Measurements from ENCODE around the gene PYURF. TPM values are rescaled to one million over a fixed set of nuclear protein-coding genes. Genes with fewer than 3 reads are reported as not detected.
"Not testable (repeated sequence)": the region's sequence is repeated elsewhere in the genome, so short reads cannot be mapped to it uniquely, and the experiment has no call there.

PYURF gene, protein sequence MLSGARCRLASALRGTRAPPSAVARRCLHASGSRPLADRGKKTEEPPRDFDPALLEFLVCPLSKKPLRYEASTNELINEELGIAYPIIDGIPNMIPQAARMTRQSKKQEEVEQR
- total RNA-seq, result 56.1 to 58.9 TPM (median 57.6 TPM) in 3 replicates

DNA sequence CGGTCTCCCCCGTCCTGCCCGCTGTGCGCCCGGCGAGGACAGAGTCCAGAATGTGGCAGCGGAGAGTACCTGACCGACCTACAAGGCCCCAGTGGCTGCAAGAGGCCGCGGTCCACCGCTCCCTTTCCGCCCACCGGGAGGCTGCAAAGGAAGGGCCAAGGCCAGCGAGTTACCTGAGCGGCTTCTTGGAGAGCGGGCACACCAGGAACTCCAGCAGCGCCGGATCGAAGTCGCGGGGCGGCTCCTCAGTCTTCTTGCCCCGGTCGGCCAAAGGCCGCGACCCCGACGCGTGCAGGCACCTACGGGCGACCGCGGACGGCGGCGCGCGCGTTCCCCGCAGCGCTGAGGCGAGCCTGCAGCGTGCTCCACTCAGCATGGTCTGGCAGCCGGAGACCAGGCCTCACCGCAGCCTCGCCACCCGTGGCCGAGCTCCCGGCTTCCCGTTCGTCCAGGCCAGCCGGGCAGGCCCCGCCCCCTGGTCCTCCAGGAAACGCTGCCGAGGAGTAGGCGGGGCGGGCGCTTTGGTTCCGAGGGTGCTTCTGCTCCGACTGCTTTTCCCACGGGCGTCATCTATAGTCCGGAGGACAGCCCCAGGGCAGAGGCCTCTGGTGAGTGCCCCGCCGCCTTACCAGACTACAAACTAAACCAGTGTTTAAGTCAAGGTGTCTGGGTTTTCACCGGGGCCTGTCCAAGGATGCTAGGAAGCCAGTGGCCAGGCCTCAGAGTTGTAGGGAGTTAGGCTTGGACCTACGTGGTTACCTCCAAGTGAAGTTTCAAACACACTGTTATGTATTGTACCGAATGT is at the start of gene PYURF:
TSS of gene PYURF (minus strand) at position 452 of the 805 bp plus-strand sequence. CDS start at position 376, 76 bp downstream.
- H3K36me3 Mint-ChIP-seq, result no peaks in the 10 kb centered on the region
- H3K9me3 Mint-ChIP-seq, result no peaks in the 10 kb centered on the region
- H3K27me3 Mint-ChIP-seq (ENCODE audit: low read depth), result no peaks in the 10 kb centered on the region
- peak within 1 kb of the TSS; percentile 91 for H3K4me3 Mint-ChIP-seq
- peak within 1 kb of the TSS; percentile 95 for H3K27ac Mint-ChIP-seq
- DNase-seq (ENCODE audit: low spot score in 2 of 2, unreplicated experiment in 2 of 2), result peak; percentile 84 to 90
- H3K4me1 Mint-ChIP-seq, result peaks cover 29% of the 10 kb centered on the region
- no peak for TF ChIP-seq CTCF (IDR thresholded peaks at IDR 0.05; ENCODE audit: unreplicated experiment)

DNA sequence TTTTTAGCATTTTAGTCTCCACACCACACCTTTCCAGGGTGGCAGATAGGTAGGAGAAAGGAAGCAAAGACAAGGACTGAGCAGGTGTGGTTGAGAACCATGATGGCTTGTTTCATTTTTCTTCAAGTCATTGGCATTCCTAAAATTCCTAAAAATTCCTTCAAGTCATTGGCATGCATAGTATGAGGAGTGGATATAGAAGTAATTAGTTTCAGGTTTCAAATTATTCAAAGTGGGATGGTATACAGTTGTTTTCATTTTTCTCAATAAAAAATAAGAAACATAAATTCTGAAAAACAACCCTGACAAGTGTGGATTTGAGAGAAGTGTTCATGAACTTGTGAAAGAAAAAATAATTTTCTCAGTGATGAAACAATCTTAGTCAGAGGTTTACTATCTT is 46.4 kb upstream of the PYURF start:
- Mint-ChIP-seq H3K9me3 (peaks cover 13% of the 10 kb centered on the region), H3K4me1 (peaks cover 19% of the 10 kb centered on the region), H3K27me3 (ENCODE audit: low read depth) (no peaks in the 10 kb centered on the region), H3K27ac (peak overlapping the region; percentile 50), H3K4me3 (no peak overlapping the region), H3K36me3 (no peaks in the 10 kb centered on the region)
- DNase-seq (ENCODE audit: low spot score in 2 of 2, unreplicated experiment in 2 of 2), result no peak
- TF ChIP-seq CTCF (IDR thresholded peaks at IDR 0.05; ENCODE audit: unreplicated experiment), result no peak

DNA sequence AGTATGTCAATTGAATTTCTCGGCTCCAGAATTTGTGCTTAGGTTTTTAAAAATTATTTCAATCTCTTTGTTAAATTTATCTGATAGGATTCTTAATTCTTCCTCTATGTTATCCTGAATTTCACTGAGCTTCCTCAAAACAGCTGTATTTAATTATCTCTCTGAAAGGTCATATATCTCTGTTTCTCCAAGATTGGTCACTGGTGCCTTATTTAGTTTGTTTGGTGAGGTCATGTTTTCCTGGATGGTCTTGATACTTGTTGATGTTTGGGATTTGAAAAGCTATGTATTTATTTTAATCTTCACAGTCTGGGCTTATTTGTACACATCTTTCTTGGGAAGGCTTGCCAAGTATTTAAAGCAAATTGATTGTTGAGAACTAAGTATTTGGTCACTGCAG is 44.0 kb upstream of the PYURF start:
- no peak for DNase-seq (ENCODE audit: low spot score in 2 of 2, unreplicated experiment in 2 of 2)
- peaks cover 7% of the 10 kb centered on the region for H3K4me1 Mint-ChIP-seq
- H3K27ac Mint-ChIP-seq, result peak overlapping the region; percentile 1
- TF ChIP-seq CTCF (IDR thresholded peaks at IDR 0.05; ENCODE audit: unreplicated experiment), result no peak
- H3K4me3 Mint-ChIP-seq, result no peak overlapping the region
- H3K27me3 Mint-ChIP-seq (ENCODE audit: low read depth), result no peaks in the 10 kb centered on the region
- no peaks in the 10 kb centered on the region for H3K36me3 Mint-ChIP-seq
- peaks cover 22% of the 10 kb centered on the region for H3K9me3 Mint-ChIP-seq

DNA sequence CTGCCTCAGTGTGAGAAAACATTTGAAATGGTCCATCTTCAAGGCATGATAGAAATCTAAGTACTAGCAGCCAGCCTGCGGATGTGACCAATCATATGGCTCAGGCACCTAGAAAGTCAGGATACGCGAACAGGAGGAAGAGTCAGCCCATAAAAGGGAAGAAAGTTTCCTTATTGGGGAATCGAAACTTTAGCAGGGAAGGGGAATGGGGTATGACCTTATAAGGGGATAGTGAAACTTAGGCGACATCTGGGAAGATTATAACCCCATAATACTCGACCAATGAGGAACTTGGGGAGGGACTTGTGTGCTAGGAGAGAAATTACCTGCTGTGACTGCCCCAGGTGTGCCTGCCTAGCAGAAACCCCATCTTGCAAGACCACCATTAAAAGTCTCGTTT is 26.2 kb upstream of the PYURF start:
- no peak for DNase-seq (ENCODE audit: low spot score in 2 of 2, unreplicated experiment in 2 of 2)
- no peak for TF ChIP-seq CTCF (IDR thresholded peaks at IDR 0.05; ENCODE audit: unreplicated experiment)
- no peaks in the 10 kb centered on the region for H3K27me3 Mint-ChIP-seq (ENCODE audit: low read depth)
- no peak overlapping the region for H3K4me3 Mint-ChIP-seq
- H3K4me1 Mint-ChIP-seq, result no peaks in the 10 kb centered on the region
- H3K36me3 Mint-ChIP-seq, result no peaks in the 10 kb centered on the region
- H3K9me3 Mint-ChIP-seq, result no peaks in the 10 kb centered on the region
- H3K27ac Mint-ChIP-seq, result no peak overlapping the region

DNA sequence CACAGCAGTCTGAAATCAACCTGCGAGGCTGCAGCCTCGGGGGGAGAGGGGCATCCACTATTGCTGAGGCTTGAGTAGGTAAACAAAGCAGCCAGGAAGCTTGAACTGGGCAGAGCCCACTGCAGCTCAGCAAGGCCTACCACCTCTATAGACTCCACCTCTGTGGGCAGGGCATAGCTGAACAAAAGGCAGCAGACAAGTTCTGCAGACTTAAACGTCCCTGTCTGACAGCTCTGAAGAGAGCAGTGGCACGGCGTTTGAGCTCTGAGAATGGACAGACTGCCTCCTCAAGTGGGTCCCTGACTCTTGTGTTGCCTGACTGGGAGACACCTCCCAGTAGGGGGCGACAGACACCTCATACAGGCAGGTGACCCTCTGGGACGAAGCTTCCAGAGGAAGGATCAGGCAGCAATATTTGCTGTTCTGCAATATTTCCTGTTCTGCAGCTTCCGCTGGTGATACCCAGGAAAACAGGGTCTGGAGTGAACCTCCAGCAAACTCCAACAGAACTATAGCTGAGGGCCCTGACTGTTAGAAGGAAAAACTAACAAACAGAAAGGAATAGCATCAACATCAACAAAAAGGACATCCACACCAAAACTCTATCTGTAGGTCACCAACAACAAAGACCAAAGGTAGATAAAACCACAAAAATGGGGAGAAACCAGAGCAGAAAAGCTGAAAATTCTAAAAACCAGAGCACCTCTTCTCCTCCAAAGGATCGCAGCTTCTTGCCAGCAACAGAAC is 15.9 kb upstream of the PYURF start:
- DNase-seq (ENCODE audit: low spot score in 2 of 2, unreplicated experiment in 2 of 2), result peak in 1 of 2 experiments; percentile 70
- H3K36me3 Mint-ChIP-seq; H3K4me1 Mint-ChIP-seq; H3K9me3 Mint-ChIP-seq; H3K4me3 Mint-ChIP-seq; H3K27me3 Mint-ChIP-seq (ENCODE audit: low read depth); H3K27ac Mint-ChIP-seq: not testable (repeated sequence)
- peak; percentile 53 for TF ChIP-seq CTCF (IDR thresholded peaks at IDR 0.05; ENCODE audit: unreplicated experiment)
